H1 (cell line): Measurements from ENCODE around the gene PMP22. TPM values are rescaled to one million over a fixed set of nuclear protein-coding genes. Genes with fewer than 3 reads are reported as not detected.

Experiments used
- CTCF ChIA-PET: fragments of 300-600 bp; sonication (Branson Sonifier 250); formaldehyde crosslinking; loops from one replicate; lab custom pipeline; 2021; ENCODE audit not compliant: partially characterized antibody; lab: Charles Lee
- POLR2A ChIA-PET: fragments of 300-600 bp; sonication (Branson Sonifier 250); formaldehyde crosslinking; loops from one replicate; lab custom pipeline; 2021; ENCODE audit warnings: inconsistent platforms; ENCODE audit not compliant: partially characterized antibody; lab: Charles Lee
- DNase-seq, 2 experiments: peaks; one replicate each; pipeline versions ENCODE4 v3.0.0 to v3.0.0-alpha.2; 2010 to 2022; ENCODE audit warnings: low spot score in 2 of 2, low read depth in 1 of 2, mixed read lengths in 1 of 2
- FAIRE-seq: peaks from 2 replicates; lab custom pipeline; 2011; peaks lifted over from hg19 to GRCh38; lab: Jason Lieb, UNC
- H2AFZ ChIP-seq: 2 replicates; pipeline ENCODE4 v1.8.1; 2012; ENCODE audit warnings: low read length, inconsistent platforms
- H2AK5ac ChIP-seq: 2 replicates; pipeline ENCODE4 v1.6.1; 2013; ENCODE audit warnings: low read depth, low read length
- H2BK120ac ChIP-seq: replicated peaks from 2 replicates; pipeline ENCODE3; 2013; ENCODE audit warnings: low read depth, low read length, inconsistent platforms
- H2BK12ac ChIP-seq: 2 replicates; pipeline ENCODE4 v1.6.1; 2013; ENCODE audit warnings: low read depth, low read length
- H2BK15ac ChIP-seq: 2 replicates; pipeline ENCODE4 v1.6.1; 2013; ENCODE audit warnings: low read length
- H2BK20ac ChIP-seq: 2 replicates; pipeline ENCODE4 v1.6.1; 2013; ENCODE audit warnings: low read length
- H2BK5ac ChIP-seq: 2 replicates; pipeline ENCODE4 v1.6.1; 2013; ENCODE audit warnings: low read depth, low read length
- H3K14ac ChIP-seq: 2 replicates; pipeline ENCODE4 v1.6.1; 2013; ENCODE audit warnings: inconsistent platforms; ENCODE audit not compliant: insufficient read length
- H3K18ac ChIP-seq: 2 replicates; pipeline ENCODE4 v1.6.1; 2013; ENCODE audit warnings: low read length; ENCODE audit errors: extremely low read depth
- H3K23ac ChIP-seq: 2 replicates; pipeline ENCODE4 v1.6.1; 2013; ENCODE audit warnings: inconsistent platforms; ENCODE audit not compliant: insufficient read length
- H3K23me2 ChIP-seq: 2 replicates; pipeline ENCODE4 v1.6.1; 2013; ENCODE audit warnings: low read depth, low read length
- H3K27ac ChIP-seq: 2 replicates; pipeline ENCODE4 v1.6.1; 2011; ENCODE audit warnings: low read depth, low read length, inconsistent platforms
- H3K27me3 ChIP-seq, 4 experiments: replicated peaks in 1 of 4; 1 replicate in 1 of 4; 2 replicates in 3 of 4; pipeline versions ENCODE4 v1.6.1 to v1.8.1; 2011 to 2013; ENCODE audit warnings: low read length in 3 of 4, mild to moderate bottlenecking in 3 of 4, inconsistent platforms in 2 of 4, mixed read lengths in 2 of 4, moderate library complexity in 1 of 4; ENCODE audit not compliant: control insufficient read depth in 3 of 4, insufficient read depth in 3 of 4; ENCODE audit errors: extremely low read depth in 1 of 4
- H3K36me3 ChIP-seq, 4 experiments: 2 replicates each; pipeline versions ENCODE4 v1.6.1 to v1.8.1; 2011 to 2013; ENCODE audit warnings: mild to moderate bottlenecking in 4 of 4, low read length in 3 of 4, moderate library complexity in 2 of 4, control low read depth in 1 of 4, inconsistent platforms in 1 of 4; ENCODE audit not compliant: insufficient read depth in 4 of 4, control insufficient read depth in 2 of 4
- H3K4ac ChIP-seq: replicated peaks from 2 replicates; pipeline ENCODE3; 2013; ENCODE audit warnings: low read length, low read depth, mixed read lengths, inconsistent platforms; ENCODE audit not compliant: insufficient read length
- H3K4me1 ChIP-seq, 4 experiments: replicated peaks in 1 of 4; 1 replicate in 1 of 4; 2 replicates in 3 of 4; pipeline versions ENCODE4 v1.6.1 to v1.8.1; 2011 to 2013; ENCODE audit warnings: low read length in 3 of 4, inconsistent platforms in 2 of 4, mixed read lengths in 1 of 4; ENCODE audit not compliant: insufficient read depth in 4 of 4, control insufficient read depth in 3 of 4
- H3K4me2 ChIP-seq, 2 experiments: 2 replicates each; pipeline versions ENCODE4 v1.6.1 to v1.8.1; 2011 to 2013; ENCODE audit warnings: low read depth in 2 of 2, low read length in 2 of 2, control low read depth in 1 of 2, inconsistent platforms in 1 of 2, mild to moderate bottlenecking in 1 of 2; ENCODE audit not compliant: insufficient read depth in 1 of 2
- H3K4me3 ChIP-seq, 4 experiments: fragments of 200-600, 300-600 bp in 1 of 4; sonication (generic), shearing (Covaris generic), sonication (Bioruptor Twin) in 1 of 4; 2 replicates each; pipeline versions ENCODE4 v1.5.1 to v1.8.1; 2011 to 2016; ENCODE audit warnings: low read length in 4 of 4, low read depth in 3 of 4, control low read depth in 2 of 4, inconsistent platforms in 2 of 4, mild to moderate bottlenecking in 2 of 4, mixed read lengths in 1 of 4, moderate library complexity in 1 of 4; ENCODE audit not compliant: insufficient read depth in 2 of 4; ENCODE audit errors: extremely low read depth in 1 of 4
- H3K56ac ChIP-seq: replicated peaks from 2 replicates; pipeline ENCODE3; 2013; ENCODE audit warnings: low read depth, mild to moderate bottlenecking, mixed read lengths, low read length, inconsistent platforms; ENCODE audit not compliant: insufficient read length
- H3K79me1 ChIP-seq: 2 replicates; pipeline ENCODE4 v1.6.1; 2013; ENCODE audit warnings: low read depth, low read length, control low read depth
- H3K79me2 ChIP-seq, 2 experiments: 2 replicates each; pipeline versions ENCODE4 v1.6.1 to v1.8.1; 2012 to 2013; ENCODE audit warnings: low read length in 2 of 2, mild to moderate bottlenecking in 2 of 2, inconsistent platforms in 1 of 2; ENCODE audit not compliant: insufficient read depth in 2 of 2, control insufficient read depth in 1 of 2
- H3K9ac ChIP-seq, 4 experiments: replicated peaks in 1 of 4; 1 replicate in 1 of 4; 2 replicates in 3 of 4; pipeline versions ENCODE4 v1.6.1 to v1.8.1; 2011 to 2013; ENCODE audit warnings: low read depth in 3 of 4, low read length in 3 of 4, control low read depth in 2 of 4, mild to moderate bottlenecking in 2 of 4, moderate library complexity in 2 of 4, inconsistent platforms in 1 of 4; ENCODE audit errors: extremely low read depth in 1 of 4
- H3K9me3 ChIP-seq, 2 experiments: 2 replicates each; pipeline versions ENCODE4 v1.6.1 to v1.8.1; 2012 to 2013; ENCODE audit warnings: mild to moderate bottlenecking in 2 of 2, moderate library complexity in 2 of 2, control low read depth in 1 of 2, inconsistent platforms in 1 of 2, low read depth in 1 of 2, low read length in 1 of 2, mixed read lengths in 1 of 2; ENCODE audit not compliant: insufficient read depth in 2 of 2
- H4K20me1 ChIP-seq, 2 experiments: replicated peaks in 1 of 2; 2 replicates each; pipeline versions ENCODE3 to v1.8.1; 2011 to 2013; ENCODE audit warnings: inconsistent platforms in 2 of 2, low read length in 2 of 2, mild to moderate bottlenecking in 1 of 2; ENCODE audit not compliant: insufficient read depth in 2 of 2, control insufficient read depth in 1 of 2
- H4K5ac ChIP-seq: 2 replicates; pipeline ENCODE4 v1.6.1; 2013; ENCODE audit warnings: low read length, low read depth, mixed read lengths, inconsistent platforms; ENCODE audit not compliant: insufficient read length
- H4K8ac ChIP-seq: 2 replicates; pipeline ENCODE4 v1.8.0; 2013; ENCODE audit warnings: mild to moderate bottlenecking, moderate library complexity, low read length, inconsistent platforms; ENCODE audit not compliant: insufficient read depth; ENCODE audit errors: extremely low read depth
- H4K91ac ChIP-seq: replicated peaks from 2 replicates; pipeline ENCODE3; 2013; ENCODE audit warnings: low read length, mixed read lengths, inconsistent platforms; ENCODE audit not compliant: insufficient read length
- EZH2 ChIP-seq: fragments of 200-600 bp; sonication (generic); IDR thresholded peaks from 2 replicates; pipeline ENCODE4 v1.7.1; 2012; ENCODE audit warnings: low read depth, mild to moderate bottlenecking, moderate library complexity, low read length, inconsistent platforms; ENCODE audit not compliant: severe bottlenecking
- FOSL1 ChIP-seq: IDR thresholded peaks from 2 replicates; pipeline ENCODE4 v1.6.1; 2011; ENCODE audit warnings: mild to moderate bottlenecking, low read depth, low read length, moderate library complexity; ENCODE audit not compliant: insufficient read depth
- JUND ChIP-seq: IDR thresholded peaks from 2 replicates; pipeline ENCODE4 v1.6.1; 2011; ENCODE audit warnings: mild to moderate bottlenecking, improper control_type of control experiment, low read length
- POLR2AphosphoS5 ChIP-seq: IDR thresholded peaks from 2 replicates; pipeline ENCODE4 v1.6.1; 2011; ENCODE audit warnings: low read depth, low read length
- RBBP5 ChIP-seq: IDR thresholded peaks from 2 replicates; pipeline ENCODE4 v1.7.1; 2012; ENCODE audit warnings: low read depth, mild to moderate bottlenecking, inconsistent platforms, low read length, moderate library complexity, borderline replicate concordance
- RXRA ChIP-seq: IDR thresholded peaks from 2 replicates; pipeline ENCODE4 v1.6.1; 2011; ENCODE audit warnings: low read depth, mild to moderate bottlenecking, low read length, moderate library complexity; ENCODE audit not compliant: insufficient read depth
- SIRT6 ChIP-seq: IDR thresholded peaks from one replicate; pipeline ENCODE4 v1.7.1; 2012; ENCODE audit warnings: low read length, inconsistent platforms
- TBP ChIP-seq: IDR thresholded peaks from 2 replicates; pipeline ENCODE4 v1.6.1; 2011; ENCODE audit warnings: low read depth, low read length, improper control_type of control experiment
- TEAD4 ChIP-seq: IDR thresholded peaks from 2 replicates; pipeline ENCODE4 v1.6.1; 2012; ENCODE audit warnings: low read depth, low read length, inconsistent platforms, mixed read lengths
- WGBS, 2 experiments: shearing (Covaris generic) in 1 of 2; methylation state at CpG; one replicate each; pipeline versions ENCODE4 v1.1.6 to v1.1.7; 2013 to 2015; ENCODE audit warnings: low lambda C conversion rate in 2 of 2, mixed read lengths in 2 of 2, inconsistent platforms in 1 of 2, low coverage in 1 of 2, missing lambda C conversion rate in 1 of 2; ENCODE audit not compliant: insufficient replicate concordance in 2 of 2, insufficient coverage in 1 of 2, insufficient read length in 1 of 2; ENCODE audit errors: extremely low coverage in 1 of 2, missing lambda C conversion rate in 1 of 2; 5-methylcytosine and 5-hydroxymethylcytosine counted together
- polyA plus RNA-seq, 7 experiments: library from polyadenylated mRNA; depleted of rRNA in 3 of 7; stranded (reverse) in 5 of 7; unstranded in 2 of 7; fragments of >200 nt in 5 of 7; fragments of 200-250 nt in 2 of 7; gene quantifications; 1 replicate in 5 of 7; 2 replicates in 1 of 7; 4 replicates in 1 of 7; pipeline versions ENCODE4 v1.2.1 to v1.2.3, GENCODE V29; 2011 to 2013; ENCODE audit warnings: missing spikeins in 2 of 7, mixed read lengths in 2 of 7
- total RNA-seq: library from RNA; stranded (reverse); fragmentation: NEBNext Ultra II Directional; extraction: Animal tissue kit (Norgen Biotek cat#: 25700); gene quantifications from 2 replicates; pipeline ENCODE4 v1.2.1, GENCODE V29; 2021

Gene PMP22
- total and polyA plus RNA-seq, 2 of the 8 experiments (the other 6 are each of a cell fraction or from before 2014, with no cell fraction given) = 0.84 to 4.9 TPM

GRCh38 chr17:15291674-15292361, 26.7 kb upstream of the PMP22 start:
- H3K79me2 ChIP-seq = no peaks in the 10 kb centered on the region
- H4K91ac ChIP-seq = no peak overlapping the region
- H2BK20ac ChIP-seq = no peak overlapping the region
- no peak overlapping the region for H3K9ac ChIP-seq
- TF ChIP-seq TBP (no peak), RBBP5 (no peak), TEAD4 (no peak), FOSL1 (no peak), POLR2AphosphoS5 (no peak), EZH2 (no peak), SIRT6 (no peak), JUND (no peak), RXRA (no peak)
- no peaks in the 10 kb centered on the region for H3K36me3 ChIP-seq
- ChIA-PET CTCF (interaction anchor here (1.0 to 2.9 kb wide), 3 partner anchors 12 to 211 kb away, joined by 3 to 7 read pairs (median 4); no protein-coding TSS in a partner anchor), POLR2A (no interaction called here)
- no peak for DNase-seq
- H3K4me3 ChIP-seq = no peak overlapping the region
- no peak overlapping the region for H2BK120ac ChIP-seq
- 76% methylated on average over 8 of the region's 8 CpGs; no CpG with 5 or more reads in 1 of the 2 experiments for WGBS, 2 experiments
- H2BK5ac ChIP-seq = no peak overlapping the region
- H4K8ac ChIP-seq = no peak overlapping the region
- H4K5ac ChIP-seq = no peak overlapping the region
- no peaks in the 10 kb centered on the region for H3K79me1 ChIP-seq
- H3K4ac ChIP-seq = no peak overlapping the region
- FAIRE-seq = no peak
- no peak overlapping the region for H3K27ac ChIP-seq
- H3K9me3 ChIP-seq = no peaks in the 10 kb centered on the region
- no peaks in the 10 kb centered on the region for H3K27me3 ChIP-seq
- H2BK15ac ChIP-seq = no peak overlapping the region
- H4K20me1 ChIP-seq = no peaks in the 10 kb centered on the region
- no peaks in the 10 kb centered on the region for H3K4me1 ChIP-seq
- H2BK12ac ChIP-seq = 0 out of 2 replicates have a peak overlapping the region, but pooled peaks have one; percentile 1
- H3K14ac ChIP-seq = no peak overlapping the region
- no peak overlapping the region for H3K4me2 ChIP-seq
- peak overlapping the region; percentile 54 for H3K56ac ChIP-seq
- H2AK5ac ChIP-seq = no peak overlapping the region
- no peaks in the 10 kb centered on the region; the same call in 1 of the 2 replicates for H3K23me2 ChIP-seq
- H3K23ac ChIP-seq = no peak overlapping the region
- H2AFZ ChIP-seq = no peak overlapping the region
- no peak overlapping the region for H3K18ac ChIP-seq
